HuH-7 (cell line): ENCODE measurements around the gene PLA2G2F.
A peak's percentile ranks its signal among the peaks of the same experiment; 100 is the strongest.

Experiments used
- DNase-seq: peaks from one replicate; pipeline ENCODE4 v3.0.0; 2011; ENCODE audit warnings: low spot score

The PLA2G2F gene

GRCh38 chr1:20143318-20143717 lies 4.2 kb downstream of the PLA2G2F start:
- no peak for DNase-seq

DNA sequence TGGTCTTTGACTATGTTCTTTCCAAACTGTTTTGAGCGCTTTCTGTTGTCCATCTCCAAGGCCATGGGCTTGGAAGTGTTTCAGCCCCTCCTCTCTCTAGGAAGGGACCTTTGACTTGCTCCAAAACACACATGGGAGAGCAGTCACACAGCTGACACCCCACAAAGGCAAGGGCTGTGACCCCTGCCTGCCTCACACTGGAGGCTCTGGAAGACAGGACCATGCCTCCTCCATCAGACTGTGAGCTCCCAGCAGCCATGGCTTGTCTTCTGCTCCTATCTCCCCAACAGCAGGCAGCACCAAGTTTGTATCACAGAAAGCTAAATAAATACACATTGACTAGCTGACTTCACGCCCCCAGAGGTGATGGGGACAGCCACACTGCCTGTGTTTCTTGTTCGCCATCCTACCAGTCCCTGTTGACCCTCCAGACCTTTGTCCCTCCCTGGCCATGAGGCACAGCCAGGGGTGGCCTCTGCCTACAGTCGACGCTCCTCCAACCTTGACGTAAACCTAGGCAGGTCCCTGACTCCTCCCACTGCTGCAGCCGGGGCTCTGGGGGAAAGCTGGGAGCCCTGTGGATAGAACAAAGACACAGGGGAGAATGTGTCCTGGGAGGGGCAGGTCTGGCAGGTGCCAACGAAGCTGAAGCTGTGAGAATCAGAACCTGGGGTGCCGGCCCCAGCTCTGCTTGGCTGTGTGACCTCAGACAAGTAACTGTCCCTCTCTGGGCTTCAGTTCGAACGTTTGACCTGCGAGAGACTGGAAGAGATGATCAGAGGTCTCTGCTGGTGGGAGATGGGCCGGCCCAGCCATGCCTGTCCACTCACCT lies 4.8 kb downstream of the PLA2G2F start:
- no peak for DNase-seq

DNA sequence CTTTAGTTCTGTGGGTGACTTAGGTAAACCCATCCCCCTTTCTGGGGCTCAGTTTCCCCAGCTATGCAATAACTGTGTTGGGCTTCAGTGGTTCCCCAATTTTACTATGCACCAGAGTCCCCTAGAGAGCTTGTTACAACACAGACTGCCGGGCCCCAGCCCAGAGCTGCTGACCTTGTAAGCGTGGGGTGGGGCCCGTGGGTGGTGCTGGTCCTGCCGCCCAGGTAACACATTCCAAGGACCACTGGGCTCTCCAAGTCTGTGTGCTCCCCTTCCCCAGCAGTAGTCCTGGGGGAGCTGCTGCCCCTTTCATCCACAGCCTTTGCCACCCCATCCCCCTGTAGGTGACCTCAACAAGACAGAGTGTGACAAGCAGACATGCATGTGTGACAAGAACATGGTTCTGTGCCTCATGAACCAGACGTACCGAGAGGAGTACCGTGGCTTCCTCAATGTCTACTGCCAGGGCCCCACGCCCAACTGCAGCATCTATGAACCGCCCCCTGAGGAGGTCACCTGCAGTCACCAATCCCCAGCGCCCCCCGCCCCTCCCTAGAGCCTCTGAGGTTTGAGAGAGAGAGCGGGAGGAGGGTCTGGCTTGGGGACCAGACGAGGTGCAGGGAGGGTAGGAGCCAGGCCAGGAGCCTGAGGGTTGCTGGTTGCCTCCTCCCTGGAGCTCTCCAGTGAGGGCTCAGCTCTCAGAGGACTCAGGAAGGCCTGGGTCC lies 8.9 kb downstream of the PLA2G2F start:
- DNase-seq = no peak

DNA sequence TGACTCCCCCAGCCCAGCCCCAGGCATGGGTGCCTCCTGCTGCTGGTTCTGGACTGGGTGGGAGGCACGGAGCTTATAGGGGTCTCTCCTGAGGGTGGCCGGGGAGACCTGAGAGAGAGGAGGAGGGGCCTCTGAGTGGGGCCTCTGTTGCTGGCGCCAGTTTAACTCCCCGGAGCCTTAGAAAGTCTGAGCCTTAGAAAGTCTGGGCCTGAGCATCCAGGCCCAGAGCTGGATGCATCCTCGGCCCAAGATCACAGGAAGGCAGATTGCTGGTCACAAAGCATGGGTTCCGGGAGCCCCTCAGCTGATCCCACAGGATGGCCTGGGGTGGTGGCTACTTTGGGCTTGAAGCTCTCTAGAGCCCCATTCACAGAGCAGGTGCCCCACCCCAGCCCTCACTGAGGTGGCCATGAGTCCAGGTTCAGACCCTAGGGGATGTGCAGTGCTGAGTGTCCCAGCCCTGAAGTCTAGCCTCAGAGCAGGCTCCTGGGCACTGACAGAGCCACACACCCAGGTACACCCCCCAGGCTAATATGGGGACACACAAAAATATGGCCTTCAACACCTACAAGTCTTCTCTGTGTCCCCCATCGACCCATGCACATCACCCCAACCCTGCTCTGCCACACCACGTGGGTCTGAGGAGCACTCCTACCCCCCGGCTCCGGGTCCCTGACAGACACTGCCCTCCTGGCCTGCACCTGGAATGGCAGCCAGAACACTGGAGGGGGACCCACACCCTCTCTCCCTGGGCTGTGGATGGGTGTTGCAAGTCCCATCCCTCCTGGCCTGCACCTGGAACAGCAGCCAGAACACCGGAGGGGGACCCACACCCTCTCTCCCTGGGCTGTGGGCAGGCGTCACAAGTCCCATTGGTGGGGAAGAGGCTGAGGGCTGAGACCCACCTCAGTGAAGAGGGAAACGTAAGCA lies 9.7 kb downstream of the PLA2G2F start:
- no peak for DNase-seq

- DNase-seq = no peak
Measured at GRCh38 chr1:20149601-20150325, 10.6 kb downstream of the PLA2G2F start.

DNA sequence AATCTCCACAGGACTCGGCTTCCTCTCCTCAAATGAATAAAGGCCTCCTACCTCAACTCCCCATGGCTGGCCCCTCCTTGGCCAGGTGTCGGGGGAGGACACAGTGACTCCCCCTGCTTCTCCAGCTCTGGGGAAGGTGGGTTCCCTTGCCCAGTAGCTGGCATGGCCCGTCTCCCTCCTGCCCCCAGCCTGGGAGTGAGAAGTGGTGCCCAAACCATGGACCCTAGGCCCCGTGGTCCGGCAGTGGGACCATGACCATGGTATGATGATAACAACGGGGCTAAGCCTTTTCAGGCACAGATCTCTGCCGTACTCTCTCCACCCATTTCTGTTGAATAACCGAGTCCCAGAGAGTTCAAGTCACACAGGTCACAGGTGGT lies 11.2 kb downstream of the PLA2G2F start:
- no peak for DNase-seq

- no peak for DNase-seq
Measured at GRCh38 chr1:20150969-20151368, 11.8 kb downstream of the PLA2G2F start.

DNA sequence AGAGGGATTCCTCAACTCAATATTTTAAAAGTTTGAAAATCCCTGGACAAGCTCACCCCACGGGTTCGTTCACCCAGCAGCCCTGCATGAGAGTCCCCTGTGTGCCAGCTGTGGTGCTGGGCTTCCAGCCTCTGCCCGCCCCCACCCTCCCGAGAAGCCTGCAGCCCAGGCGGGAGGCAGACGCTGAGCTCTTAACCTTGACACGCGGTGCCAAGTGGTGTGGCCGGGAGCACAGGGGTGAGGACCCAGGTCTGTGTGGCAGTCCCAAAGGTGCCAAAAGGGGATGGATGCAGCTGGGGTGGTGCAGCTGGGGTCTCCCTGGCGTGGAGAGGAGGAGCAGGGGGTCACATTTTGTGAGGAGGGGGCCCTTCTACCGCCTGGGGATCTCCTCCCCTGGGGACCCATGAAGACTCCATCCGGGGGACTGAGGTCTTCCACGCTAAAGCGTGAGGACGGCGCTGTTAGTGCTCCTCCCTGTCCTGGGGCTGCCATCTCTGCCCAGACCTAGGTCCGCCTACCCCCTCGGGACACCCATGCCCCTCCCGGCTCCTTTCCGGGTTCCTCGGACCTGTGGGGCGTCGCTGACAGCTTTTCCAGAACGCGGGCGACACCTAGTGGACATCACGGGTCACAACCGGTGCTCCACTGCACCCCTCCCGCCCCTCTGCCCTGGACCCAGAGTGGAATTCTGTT lies 12.9 kb downstream of the PLA2G2F start:
- peak; percentile 87 for DNase-seq

DNA sequence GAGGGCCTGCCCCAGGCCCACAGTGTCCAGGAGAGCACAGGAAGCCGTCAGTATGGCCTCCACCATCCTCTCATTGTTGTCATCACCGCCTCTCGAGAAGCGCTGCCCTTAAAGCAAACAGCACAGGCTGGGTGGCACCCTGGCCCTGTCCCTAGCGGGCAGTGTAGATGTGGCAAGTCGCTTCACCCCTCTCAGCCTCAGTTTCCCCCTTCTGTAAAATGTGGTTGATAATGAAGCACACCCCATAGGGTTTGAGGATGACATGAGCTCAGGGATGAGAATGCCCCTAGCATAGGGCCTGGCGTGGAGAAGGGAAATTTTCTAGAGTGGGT lies 13.4 kb downstream of the PLA2G2F start:
- no peak for DNase-seq

DNA sequence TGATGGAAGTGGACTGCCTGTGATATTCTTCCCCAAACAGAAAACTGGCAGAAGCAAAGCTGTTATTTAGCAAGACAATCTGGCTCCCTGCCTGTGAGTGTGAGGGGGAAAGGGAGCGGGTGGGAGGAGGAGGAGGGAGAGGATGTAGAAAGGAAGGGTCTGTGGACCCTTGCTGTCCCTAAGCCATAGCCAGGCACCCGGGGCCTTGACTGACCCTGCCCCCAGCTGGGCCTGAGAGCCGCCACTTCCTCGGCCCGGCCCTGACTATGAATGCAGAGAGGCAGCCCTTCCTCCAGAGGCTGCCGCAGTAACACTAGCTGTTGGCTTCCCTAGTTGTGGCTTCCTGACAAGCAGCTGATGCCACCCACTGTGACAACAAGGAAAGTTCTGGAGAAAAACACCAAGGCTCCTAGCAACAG lies 13.9 kb downstream of the PLA2G2F start:
- DNase-seq = no peak

GRCh38 chr1:20154301-20154831 lies 15.2 kb downstream of the PLA2G2F start:
- no peak for DNase-seq

DNA sequence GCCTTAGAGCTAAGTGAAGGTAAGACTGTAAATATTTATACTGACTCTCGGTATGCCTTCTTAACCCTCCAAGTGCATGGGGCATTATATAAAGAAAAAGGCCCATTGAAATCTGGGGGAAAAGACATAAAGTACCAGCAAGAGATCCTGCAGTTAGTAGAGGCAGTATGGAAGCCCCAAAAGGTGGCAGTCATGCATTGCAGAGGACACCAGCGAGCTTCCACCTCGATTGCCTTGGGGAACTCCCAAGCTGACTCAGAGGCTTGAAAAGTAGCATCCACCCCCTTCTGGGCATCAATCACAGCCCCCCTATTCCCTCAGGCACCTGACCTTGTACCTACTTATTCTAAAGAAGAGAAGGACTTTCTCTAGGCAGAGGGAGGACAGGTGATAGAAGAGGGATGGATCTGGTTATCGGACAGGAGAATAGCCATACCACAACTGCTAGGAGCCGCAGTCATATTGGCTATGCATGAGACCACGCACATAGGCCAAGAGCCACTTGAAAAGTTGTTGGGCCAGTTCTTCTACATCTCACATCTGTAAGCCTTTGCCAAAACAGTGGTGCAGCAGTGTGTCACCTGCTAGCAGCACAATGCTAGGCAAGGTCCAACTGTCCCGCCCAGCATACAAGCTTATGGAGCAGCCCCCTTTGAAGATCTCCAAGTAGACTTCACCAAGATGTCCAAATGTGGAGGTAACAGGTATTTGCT lies 19.4 kb downstream of the PLA2G2F start:
- no peak for DNase-seq

DNA sequence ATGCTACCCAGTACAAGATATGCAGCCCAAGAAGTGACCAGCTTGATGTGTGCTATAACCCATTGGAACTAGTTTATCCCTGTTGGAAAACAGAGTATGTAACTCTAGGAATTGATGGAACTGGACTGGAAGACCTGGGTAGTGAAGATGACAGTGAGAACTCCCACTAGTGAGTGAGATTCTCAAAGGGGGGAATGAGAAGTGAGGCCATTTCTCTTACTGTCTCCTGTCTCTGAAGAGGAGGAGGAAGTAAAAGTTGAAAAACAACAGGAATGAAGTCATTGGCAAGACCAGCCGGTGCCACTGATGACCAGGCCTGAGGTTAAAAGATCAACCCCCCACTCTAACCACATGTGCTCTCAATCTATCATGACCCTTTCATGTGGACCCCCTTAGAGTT lies 20.9 kb downstream of the PLA2G2F start:
- no peak for DNase-seq

DNA sequence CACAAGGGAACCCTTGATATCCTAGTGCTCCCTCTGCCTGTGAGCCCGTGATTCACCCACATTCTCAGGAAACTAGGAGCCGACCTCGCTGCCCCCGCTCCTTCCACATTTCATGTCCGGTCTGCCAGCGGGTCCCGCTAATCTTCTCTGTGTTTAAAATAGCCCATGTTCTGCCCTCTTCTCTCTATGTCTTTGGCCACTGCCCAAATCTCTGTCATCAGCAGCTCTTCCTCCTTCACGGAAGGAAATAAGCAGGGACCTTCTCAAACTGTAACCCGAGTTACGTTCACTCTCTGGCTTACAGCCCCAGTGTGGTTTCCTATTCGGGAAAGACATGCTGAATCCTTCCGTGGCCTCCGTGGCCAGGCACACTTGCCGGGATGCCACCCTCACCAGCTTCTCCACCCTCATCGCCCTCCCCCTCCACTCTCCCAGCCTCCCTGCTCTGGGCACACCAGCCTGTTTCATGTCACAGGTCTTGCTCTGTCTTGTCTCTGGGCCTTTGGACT lies 25.6 kb downstream of the PLA2G2F start:
- DNase-seq = no peak

GRCh38 chr1:20165522-20165951 lies 26.4 kb downstream of the PLA2G2F start:
- no peak for DNase-seq

- no peak for DNase-seq
Measured at GRCh38 chr1:20166051-20166450, 26.9 kb downstream of the PLA2G2F start.

DNA sequence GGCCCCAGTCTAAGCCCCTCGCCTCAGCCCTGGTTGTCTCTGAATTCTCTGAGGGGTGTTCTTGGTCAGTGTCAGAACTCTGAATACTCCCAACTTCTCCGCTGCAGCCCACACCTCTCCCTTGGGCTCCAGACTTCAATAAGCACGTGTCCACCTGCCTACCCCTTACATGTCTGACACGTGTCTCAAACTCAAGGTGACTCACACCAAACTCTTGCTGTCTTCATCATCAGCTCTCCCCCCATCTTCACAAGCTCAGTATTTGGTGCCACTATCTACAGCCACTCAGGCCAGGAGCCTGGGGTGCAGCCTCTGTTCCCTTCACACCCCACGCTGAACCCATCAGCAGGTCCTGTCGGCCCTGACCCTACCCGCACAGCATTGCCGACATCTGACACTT lies 28.0 kb downstream of the PLA2G2F start:
- no peak for DNase-seq

DNA sequence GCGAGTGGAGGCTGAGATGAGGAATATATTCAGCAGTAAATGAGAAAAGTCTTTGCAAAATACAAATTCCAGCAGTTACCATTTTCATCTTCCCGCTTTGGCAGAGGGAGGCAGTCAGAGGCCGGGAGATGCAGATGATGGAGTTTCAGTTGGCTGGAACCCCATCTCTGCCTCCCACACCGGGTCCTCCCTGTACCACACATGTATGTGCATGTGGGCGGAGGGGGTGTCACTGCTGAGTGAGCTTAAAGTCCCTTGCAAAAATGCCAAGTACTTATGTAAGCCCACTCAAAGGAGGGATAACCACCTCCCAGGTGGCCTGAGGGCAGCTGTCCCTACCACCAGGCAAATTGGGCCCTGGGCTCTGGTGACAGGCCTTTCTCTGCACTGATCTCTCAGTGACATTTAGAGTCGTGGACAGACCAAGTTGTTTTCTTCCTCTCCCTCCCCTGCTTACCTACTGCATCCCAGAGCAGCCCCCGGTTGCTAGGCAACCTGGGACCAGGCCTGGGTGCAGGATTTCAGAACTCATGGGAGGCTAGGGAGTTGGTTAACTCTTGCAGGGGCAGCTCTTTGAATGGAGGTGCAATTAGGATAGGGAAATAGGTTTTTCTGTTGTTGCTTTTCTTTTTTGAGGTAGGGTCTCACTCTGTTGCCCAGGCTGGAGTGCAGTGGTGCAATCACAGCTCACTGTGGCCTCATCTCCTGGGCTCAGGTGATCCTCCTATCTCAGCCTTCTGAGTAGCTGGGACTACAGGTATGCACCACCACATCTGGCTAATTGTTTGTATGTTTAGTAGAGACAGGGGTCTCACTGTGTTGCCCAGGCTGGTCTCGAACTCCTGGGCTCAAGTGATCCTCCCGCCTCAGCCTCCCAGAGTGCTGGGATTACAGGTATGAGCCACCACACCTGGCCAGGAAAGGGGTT lies 29.7 kb downstream of the PLA2G2F start:
- DNase-seq = no peak

DNA sequence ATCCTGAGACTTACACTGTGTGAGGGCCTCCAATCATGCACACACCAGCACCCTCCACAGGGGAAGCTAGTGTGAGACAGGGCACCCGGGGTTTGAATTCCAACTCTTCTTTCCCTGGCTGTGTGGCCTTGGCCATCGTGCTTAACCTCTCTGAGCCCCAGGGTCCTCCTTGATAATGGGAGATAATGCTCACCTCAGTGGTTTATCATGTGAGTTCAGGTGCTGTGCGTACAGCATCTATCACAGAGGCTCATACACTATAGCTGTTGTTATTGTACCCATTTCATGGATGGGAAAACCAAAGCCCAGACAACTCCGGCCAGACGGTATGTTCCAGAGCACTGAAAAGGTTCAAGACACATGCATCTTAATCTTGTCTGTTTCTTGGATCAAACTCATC lies 30.8 kb downstream of the PLA2G2F start:
- no peak for DNase-seq
